Hindlimb muscle (tissue), 1 donor: Measurements from ENCODE around the gene POLE. TPM values are rescaled to one million over a fixed set of nuclear protein-coding genes. Genes with fewer than 3 reads are reported as not detected.

Experiments
- DNase-seq: peaks from one replicate; pipeline ENCODE4 v3.0.0-alpha.2; 2013
- polyA plus RNA-seq: library from polyadenylated mRNA; unstranded; fragments of 120-200 nt; gene quantifications from one replicate; pipeline ENCODE4 v1.2.1, GENCODE V29; 2013; ENCODE audit not compliant: insufficient read length

Gene POLE
- polyA plus RNA-seq, 1 donor: 31.9 TPM

DNA sequence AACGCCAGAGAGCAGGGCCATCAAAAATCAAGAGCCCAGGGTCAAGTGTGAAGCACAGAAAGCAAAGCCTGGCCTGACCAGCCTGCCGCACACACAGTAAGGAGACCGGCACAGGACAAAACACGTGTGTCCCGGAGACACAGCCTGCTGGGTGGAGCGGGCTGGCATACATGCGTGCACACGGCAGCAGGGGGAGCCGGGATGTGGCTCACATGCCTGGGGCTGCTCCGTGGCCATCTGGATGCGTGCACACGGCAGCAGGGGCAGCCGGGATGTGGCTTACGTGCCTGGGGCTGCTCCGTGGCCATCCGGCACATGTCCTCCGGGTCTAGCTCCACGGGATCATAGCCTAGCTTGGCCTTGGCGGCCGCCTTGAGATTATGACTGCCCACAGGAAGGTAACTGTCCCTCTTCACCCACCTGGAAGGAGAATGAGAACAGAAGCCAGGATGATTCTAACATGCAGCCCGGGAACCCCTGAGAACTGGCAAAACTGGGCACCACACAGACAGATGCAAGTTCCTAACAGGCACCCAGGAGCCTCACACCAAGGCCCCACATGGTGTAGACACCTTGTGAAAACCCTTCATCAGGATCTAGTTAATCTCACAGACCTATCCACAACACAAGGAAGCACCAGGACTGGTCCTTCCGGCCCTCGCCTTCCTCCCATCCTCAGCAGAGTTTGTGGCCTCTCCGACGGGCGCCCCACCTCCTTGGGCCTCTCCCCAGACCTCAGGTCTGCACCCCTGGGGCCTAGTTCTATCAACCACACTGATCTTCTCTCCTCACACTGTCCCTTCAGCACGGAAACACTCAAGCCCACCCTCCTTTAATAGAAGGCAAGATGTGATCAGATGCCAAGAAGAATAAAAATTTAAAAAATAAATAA lies 13.6 kb downstream of the POLE start:
- DNase-seq: no peak

DNA sequence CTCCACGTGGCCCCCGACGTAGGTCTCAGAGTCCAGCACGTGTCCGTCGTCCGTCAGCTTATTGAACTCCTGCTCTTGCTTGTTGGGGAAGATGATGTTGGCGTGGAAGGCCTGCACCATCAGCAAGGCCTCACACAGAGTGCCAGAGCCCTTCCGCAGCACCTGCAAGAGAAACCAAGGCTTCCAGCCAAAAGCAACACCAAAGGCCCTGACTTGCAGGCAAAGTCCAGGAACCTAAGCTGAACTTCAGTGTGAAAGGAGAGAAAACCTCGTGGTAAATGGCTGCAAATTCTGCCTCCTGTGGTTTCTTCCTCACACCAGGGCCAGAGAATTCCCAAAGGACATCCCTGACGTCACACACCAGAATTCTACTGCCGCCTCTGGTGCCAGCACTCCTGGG lies 14.5 kb downstream of the POLE start:
- DNase-seq: no peak

DNA sequence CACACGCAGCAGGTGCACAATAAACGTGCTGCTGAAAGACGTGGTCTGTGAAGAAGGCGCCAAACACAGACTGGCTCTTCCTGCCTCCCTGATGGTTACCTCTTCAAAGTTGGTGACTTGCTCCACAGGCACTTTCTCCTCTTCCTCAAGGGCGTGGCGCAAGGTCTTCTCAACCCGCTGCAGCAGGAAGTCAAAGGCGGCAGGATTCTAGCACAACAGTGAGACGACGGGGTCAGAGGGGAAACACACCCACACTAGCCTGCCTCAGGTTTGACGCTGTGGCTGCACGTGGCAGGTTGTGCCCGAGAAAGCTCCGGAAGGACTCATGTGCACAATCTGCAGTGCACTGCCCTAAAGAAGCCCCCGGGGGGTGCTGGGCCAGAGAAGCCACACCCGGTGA lies 15.0 kb downstream of the POLE start:
- DNase-seq: no peak

DNA sequence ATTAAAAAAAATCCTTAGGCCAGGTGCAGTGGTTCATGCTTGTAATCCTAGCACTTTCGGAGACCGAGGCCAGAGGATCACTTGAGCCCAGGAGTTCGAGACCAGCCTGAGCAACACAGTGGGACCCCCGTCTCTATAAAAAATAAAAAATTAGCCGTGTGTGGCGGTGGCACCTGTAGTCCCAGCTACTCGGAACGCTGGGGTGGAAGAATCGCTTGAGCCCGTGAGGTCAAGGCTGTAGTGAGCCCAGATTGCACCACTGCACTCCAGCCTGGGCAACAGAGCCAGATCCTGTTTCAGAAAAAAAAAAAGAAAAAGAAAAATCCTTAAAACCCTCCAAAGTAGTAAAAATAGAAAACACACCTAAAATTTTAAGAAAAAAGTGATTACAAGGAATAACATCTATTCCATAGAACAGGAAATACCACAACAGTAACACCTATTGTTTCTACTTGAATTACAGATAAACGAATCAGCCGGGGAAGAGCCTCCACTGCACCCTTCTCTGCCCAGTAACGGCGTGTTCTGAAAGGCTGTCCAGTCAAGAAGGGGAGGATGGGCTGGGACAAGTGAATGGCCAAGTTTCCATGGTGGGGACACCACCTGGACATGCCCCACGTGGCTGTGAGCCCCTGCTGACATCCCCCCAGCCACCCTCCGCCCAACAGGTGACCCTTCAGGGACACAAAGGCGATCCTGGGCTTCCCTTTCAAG lies 17.8 kb downstream of the POLE start:
- no peak for DNase-seq

DNA sequence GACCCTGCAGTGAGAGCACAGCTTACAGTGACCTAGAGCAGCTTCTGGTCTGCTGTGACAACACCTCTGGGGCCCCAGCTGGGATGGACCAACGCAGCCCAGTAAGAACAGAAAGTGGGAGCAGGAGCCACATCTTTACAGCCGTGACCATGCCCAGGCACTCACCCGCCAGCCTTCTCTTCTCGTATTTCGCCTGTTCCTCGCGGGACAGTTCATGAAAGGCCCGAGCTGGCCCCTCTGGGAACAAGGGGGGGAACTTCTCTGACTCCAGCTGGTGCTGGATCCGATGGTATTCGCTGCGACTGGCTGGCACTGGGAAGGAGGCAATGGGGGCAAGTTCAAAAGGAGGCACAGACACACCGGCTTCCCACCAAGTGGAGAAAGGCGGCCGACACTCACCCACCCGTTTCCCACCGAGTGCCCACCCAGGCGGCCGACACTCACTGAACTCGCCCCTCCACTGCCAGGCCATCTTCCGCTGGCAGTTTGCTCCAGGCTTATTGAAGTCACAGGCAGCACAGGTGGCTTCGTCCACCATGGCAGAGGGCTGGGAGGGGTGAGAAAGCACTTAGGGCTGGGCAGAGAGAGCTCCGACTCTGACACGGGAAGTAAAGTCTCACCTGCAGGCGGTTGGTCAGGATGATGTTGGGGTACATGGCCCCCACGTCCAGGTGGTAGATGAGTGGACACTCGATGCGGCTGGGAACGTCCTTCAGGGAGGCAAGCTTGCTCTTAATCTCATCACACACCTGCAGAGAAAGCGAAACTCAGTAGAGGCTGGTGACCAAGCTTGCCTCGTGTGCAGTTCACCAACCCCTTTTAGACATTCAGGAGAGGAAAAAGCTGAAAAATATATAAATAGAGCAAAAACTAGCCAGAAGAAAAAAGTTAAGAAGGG lies 18.7 kb downstream of the POLE start:
- no peak for DNase-seq

DNA sequence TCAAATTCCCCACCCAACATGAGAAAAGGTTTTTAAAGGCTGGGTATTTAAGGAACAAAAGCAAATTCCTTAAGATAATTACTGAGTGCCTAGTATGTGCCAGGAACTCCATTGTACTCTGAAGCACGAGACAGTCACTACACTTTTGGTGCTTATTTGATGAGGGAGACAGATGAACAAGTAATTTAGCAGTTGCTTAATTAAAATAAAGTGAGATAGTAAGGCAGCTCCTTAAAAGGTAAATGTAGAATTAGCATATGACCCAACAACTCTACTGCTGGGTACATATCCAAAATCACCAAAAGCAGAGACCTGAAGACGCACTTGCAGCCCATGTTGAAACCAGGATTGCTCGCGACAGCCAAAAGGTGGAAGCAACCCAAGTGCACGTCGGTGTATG lies 21.3 kb downstream of the POLE start:
- DNase-seq: no peak

DNA sequence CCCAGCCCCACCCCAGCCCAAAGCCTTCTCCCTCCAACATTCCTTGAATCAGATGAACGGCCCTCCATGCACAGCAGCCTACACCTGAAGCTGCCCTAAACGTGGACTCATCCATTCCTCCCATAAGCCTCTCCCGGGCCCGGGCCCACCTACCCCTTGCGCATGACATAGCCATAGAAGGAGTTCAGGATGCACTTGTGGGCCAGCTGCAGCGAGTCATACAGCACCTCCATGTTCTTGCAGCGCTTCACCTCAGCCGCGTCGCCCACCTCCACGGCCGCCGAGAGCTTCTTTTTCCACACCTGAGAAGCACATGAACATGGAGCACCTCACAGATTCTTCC lies 22.0 kb downstream of the POLE start:
- DNase-seq: no peak

DNA sequence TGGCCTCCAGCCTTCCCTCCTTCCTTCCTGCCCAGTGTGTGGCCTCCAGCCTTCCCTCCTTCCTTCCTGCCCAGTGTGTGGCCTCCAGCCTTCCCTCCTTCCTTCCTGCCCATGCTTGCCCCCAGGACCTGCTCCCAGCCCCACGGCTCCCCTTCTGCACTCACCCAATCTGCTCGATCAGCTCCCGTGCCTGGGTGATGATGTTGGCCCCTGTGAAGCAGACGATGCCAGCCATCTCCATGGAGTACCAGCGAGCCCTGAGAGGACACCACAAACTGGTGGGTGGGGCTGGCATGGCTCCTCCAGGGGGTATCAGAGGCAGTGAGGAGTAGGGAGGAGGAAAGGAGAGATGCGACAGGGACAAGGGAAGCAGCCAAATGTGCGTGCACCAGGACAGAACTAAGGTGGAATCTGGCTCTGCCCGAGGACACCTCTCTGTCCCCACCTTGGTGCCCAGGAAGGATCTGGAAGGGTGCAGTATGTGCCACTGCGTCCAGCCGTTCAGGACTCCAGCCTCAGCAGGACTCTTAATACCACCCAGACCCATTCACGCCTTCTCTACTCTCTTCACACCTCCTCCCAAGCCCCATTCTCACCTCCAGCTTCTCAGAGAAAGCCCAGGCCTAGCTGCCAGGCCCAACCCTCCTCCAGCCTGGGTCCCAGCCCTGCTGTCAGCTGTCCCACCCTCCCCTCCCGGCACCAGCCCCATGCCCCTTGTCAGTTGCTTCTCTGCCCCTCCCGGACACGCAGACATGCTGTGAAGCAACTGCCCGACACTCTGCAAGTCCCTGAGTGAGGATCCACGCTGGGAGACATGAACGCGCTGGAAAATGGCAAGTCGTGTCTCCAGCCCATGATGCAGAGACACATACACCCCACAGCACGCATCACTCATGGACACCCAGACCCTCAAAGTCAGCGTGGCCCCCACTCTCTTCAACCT lies 22.7 kb downstream of the POLE start:
- no peak for DNase-seq

DNA sequence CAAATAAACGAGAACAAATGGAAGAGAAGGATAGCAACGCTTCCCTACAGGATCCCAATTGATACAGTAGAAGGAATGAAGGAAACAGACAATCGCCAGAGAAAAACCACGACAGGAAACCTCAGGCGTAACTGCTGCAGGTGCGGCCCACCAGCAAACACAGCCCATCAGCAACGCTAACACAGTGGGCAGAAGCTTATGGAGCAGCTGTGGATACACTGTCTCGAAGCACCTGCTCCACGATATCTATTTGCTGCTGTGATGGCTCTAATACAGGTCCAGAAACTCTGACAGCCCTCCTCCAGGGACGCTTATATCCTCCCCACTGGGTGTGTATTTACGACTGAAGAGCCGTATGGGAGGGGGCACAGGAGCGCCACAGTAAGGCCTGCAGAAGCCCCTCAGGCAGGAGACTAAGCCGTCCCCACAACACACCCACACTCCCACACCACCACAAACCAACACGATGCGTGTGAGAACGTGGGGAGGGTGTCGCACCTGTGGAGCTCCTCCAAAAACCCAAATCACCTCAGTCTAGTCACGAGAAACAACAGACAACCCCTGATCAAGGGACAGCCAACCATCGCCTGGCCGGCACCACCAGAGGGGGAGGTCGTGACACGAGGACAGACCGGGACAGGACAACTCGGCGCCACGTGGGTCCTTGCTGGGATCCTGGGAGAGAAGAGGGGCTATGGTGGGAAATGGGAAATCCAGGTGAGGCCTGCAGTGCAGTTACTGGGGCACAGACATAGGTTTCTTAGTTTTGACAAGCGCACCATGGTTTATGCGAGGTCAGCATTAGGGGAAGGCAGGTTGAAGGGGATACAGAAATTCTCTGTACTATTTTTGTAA lies 24.0 kb downstream of the POLE start:
- no peak for DNase-seq

DNA sequence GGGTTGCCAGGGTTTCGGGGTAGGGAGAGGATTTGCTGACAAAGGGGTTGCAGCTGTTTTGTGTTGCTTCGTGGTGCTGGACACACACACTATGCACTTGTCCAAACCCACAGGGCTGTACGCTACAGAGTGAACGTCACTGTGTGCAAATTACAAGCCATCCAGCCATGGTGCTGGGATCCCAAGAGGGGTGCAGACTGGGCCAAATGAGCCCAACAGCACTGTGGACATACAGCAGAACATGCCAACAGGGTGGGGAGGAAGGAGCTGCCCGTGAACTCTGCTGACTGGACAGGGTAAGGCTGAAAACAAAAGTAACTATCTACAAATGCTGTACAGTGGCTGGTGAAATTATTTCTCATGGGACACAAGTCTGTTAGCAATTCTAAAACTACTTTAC lies 25.2 kb downstream of the POLE start:
- no peak for DNase-seq

DNA sequence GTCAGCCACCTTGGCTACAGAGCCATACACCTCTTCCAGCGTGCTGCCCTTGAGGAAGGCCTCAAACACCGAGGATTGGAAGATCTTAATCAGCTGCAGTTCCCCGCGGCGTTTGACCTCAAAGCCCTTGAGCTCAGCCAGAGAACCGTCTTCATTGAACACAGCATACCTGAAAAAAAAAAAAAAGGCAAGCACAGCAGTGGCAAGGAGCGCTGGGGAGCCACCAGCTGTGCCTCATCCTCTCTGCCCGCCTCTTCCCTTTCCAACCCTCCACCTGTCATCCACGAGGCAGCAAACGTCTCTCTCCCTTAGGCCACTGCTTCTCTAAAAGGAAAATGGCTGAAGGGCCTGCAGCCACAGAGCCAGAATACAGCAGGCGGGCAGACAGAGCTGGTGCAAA lies 26.1 kb downstream of the POLE start:
- DNase-seq: no peak

DNA sequence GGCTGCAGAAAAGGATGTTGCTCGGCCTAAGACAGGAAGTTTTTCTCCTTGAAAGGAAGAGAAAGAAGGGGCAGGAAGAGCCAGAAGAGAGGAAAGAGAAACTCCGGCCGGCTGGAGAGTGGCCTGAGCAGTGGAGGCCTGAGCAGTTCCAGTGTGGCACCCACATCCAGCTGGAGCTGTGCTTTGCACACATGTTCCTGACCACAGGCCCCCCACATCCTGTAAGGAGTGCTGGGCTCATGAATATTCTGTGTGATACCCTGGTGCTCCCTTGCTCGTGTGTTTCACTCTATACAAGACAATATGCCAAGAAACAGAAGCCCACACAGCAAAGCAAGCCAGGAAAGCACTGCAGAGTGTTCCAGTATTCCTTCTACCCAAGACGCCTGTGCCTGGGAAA lies 27.1 kb downstream of the POLE start:
- no peak for DNase-seq

DNA sequence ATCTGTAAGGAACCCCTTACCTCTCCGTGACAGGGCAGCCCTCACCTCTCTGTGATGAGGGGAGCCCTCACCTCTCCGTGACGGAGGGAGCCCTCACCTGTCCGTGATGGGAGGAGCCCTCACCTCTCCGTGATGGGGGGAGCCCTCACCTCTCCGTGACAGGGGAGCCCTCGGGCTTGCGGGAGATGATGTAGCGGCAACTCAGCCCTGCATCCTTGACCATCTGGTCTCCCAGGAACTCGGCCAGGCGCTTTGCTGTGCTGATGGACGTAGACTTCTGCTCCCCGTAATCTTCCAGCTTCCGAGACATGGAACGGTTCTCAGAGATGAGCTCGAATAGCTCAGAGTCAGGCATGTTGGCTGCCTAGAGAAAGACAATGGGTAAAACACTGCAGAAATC lies 28.0 kb downstream of the POLE start:
- no peak for DNase-seq

DNA sequence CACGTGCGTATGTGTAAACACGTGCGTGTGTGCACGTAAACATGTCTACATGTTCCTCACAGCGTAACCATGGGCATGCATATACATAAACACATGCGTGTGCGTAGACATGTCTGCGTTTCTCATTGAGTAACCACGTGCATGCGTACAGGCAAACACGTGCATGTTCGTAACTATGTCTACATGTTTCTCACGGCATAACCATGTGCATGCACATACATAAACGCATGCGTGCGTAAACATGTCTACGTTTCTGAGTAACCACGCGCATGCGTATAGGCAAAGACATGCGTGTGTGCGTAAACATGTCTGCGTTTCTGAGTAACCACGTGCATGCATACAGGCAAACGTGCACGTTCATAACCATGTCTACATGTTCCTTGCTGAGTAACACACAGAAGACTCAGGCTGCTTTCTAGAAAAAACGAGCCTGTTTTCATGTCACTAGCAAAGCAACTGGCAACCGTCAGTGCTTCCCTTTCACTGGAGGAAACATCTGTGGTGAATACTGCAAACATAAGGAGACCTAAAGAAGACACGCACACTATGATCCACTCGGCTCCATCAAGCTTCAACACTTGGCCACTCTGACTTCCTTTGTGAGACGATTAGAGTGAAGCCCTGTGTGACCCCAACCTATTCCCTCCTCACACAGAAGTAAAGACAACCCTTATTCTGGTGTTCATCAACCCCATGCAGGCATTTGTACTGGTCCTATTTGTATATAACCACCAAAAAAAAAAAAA lies 28.8 kb downstream of the POLE start:
- DNase-seq: no peak

DNA sequence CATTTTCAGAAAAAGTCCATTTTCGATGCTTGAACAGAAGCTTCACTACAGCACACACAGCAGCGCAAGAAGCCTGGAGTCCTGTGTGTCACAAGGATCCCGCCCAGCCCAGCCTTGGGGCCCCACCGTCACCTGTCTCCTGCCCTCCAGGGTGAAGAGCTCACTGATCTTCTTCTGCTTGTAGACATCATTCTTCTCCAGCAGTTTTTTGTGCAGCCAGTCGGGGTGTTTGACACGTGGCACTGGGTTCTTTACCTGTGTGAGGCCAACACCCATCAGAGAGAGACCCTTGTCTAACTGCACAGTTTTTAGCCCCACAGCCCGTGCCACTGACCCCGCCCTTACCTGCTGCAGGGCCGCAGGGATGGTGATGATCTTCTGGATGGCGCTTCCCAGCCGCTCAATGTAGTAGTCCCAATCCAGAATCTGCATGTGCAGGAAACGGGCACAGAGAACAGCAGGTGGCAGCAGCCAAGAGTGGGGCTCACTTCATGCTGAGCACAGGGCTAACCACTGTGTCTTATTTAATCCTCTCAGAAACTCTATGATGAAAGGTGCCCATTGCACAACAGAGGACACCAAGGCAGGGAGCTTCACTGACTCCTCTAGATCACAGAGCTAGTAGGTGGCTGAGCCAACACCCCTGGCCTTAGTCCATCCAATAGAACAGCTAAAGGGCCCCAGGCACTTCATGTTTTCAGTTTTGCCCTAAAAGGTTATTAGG lies 30.0 kb downstream of the POLE start:
- no peak for DNase-seq

DNA sequence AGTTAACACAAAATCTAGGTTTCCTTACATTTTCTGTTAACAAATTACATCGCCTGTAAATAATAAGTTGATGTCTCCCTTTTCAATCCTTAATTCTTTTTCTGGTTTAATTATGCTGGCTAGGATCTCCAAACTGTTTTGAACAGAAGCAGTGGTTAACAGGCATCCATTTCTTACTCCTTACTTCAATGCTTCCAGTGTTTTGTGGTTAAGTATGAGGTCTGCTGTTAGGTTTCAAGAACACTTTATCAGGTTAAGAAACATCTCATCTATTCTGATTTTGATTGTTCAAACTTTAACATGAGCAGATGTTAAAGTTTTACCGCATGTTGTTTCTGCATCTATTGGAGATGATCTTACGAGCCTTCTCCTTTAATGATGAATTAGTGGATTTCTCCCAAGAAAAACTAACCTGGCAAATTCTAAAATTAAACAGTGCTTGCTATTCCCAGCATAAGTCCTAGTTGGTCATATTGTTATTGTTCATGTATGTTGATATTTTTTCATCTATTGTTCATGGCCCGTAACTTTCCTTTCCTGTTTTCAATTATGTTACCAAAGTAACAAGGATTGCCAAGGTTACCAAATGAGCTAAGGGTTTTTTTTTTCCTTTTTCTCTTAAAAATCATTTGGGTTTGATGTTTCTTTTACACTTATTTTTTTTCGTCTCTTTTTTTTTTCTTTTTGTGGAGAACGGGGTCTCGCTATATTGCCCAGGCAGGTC lies 33.4 kb downstream of the POLE start:
- no peak for DNase-seq

DNA sequence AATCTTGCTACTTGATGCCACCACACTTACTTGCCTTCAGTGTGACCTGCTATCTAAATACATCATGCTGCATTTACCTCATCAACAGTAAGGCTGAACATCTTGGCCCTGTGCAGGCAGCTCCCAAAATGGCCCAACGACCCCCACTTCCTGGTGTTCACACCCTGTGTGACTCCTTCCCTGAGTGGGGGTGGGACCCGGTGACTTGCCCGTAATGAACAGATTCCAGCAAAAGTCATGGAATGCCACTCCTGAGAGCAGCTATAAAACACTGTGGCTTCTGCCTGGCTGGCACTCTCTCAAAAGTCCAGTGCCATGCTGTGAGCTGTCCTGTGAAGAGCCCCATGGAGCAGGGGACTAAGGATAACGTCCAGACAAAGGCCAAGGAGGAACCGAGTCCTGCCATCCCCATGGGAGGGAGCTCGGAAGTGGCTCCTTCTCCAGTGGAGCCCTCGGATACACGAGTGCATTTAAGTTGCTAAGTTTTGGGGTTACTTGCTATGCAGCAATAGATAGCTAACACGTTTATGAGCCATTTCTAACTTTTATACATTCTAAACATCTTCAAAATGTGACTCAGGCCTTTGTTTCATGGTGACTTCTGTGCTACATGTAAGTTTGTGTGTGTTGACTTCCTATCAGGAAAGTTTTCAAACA lies 35.6 kb downstream of the POLE start:
- no peak for DNase-seq

DNA sequence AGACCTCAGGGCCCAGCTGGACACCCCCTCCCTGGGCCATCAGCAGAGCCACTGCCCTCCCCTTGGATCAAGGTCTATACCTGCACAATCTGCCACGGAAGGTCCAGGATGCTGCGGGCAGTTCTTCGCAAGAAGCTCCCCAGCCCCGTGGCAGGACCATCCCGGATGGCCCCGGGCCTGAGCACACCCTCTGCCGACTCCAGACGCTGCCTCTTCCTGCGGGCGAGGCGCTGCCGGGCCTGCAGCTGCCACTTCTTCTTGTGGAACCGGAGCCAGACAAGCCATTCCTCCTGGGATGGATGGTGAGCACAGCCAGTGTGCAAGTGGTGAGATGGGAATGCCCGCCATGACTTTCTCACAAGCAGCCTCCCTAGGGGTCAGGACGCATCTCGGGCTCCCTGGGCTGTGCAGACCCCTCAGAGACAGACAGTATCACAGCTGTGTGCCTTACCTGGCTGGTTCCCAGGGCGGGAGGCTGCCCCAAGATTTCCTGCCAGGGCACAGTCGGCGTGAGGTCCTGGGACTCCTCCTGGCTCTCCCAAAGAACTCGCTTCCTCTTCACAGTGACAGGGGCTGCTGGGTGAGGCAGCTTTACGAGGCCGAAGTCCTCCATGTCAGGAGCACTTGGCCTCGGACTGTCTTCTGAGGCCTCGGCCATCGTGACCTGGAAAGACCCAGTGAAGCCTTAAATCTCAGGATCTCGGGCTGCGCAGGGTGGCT lies 37.8 kb downstream of the POLE start:
- no peak for DNase-seq
